Measurements from ENCODE around the gene YAE1.

DNA sequence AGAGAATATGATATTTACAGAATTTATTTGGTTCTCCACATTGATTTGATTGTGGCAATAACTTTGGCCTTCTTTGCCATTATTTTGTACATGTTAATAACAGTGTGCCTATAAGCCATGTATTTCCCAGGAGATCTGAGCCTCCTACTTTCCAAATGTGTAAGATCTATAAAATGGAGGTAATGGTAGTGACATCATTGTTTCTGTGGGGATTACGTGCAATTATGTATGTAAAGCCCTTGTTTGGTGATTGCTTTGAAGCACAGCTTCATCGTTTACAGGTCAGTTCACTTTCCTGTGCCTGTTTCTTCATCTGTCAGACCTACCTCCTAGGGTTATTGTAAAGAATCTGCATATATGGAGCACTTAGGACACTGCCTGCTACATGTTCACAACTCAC is 17.3 kb downstream of the YAE1 start:
- TF ChIP-seq, protein P1, sequence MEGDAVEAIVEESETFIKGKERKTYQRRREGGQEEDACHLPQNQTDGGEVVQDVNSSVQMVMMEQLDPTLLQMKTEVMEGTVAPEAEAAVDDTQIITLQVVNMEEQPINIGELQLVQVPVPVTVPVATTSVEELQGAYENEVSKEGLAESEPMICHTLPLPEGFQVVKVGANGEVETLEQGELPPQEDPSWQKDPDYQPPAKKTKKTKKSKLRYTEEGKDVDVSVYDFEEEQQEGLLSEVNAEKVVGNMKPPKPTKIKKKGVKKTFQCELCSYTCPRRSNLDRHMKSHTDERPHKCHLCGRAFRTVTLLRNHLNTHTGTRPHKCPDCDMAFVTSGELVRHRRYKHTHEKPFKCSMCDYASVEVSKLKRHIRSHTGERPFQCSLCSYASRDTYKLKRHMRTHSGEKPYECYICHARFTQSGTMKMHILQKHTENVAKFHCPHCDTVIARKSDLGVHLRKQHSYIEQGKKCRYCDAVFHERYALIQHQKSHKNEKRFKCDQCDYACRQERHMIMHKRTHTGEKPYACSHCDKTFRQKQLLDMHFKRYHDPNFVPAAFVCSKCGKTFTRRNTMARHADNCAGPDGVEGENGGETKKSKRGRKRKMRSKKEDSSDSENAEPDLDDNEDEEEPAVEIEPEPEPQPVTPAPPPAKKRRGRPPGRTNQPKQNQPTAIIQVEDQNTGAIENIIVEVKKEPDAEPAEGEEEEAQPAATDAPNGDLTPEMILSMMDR (IDR thresholded peaks at IDR 0.05): no peak
- no peak for TF ChIP-seq POLR2A (IDR thresholded peaks at IDR 0.05)

All from Peyer's patch (tissue), 4 donors.